RPMI7951 (cell line): ENCODE data around the gene KHDC1. TPM values are rescaled to one million over a fixed set of nuclear protein-coding genes. Genes with fewer than 3 reads are reported as not detected.
"Not testable (repeated sequence)": the region's sequence is repeated elsewhere in the genome, so short reads cannot be mapped to it uniquely, and the experiment has no call there.

Experiments
- DNase-seq: peaks from one replicate; pipeline ENCODE4 v3.0.0-alpha.2; 2012; ENCODE audit warnings: low read depth
- total RNA-seq: library from RNA; depleted of rRNA; stranded (reverse); fragments of >200 nt; shearing (Covaris generic); gene quantifications from 2 replicates; pipeline ENCODE4 v1.2.3, GENCODE V29; 2014; rRNA removed

Gene KHDC1
- total RNA-seq = 0.60 and 2.1 TPM in 2 replicates

GRCh38 chr6:73262671-73263569 is at the start of gene KHDC1:
Gene KHDC1 (minus strand): TSS chr6:73263196. CDS start chr6:73242517, 20,679 bp downstream.
- DNase-seq = peak; percentile 61

GRCh38 chr6:73310503-73310845 is 47.5 kb upstream of the KHDC1 start:
- DNase-seq = not testable (repeated sequence)

GRCh38 chr6:73309785-73310502 is 46.9 kb upstream of the KHDC1 start:
- DNase-seq = peak; percentile 46

GRCh38 chr6:73309535-73309784 is 46.5 kb upstream of the KHDC1 start:
- no peak for DNase-seq

GRCh38 chr6:73308712-73309534 is 45.9 kb upstream of the KHDC1 start:
- DNase-seq = no peak

GRCh38 chr6:73303773-73304172 is 40.8 kb upstream of the KHDC1 start:
- not testable (repeated sequence) for DNase-seq

- no peak for DNase-seq
These were observed 39.3 kb upstream of the KHDC1 start for GRCh38 chr6:73302339-73302738.

GRCh38 chr6:73299151-73299971 is 36.4 kb upstream of the KHDC1 start:
- DNase-seq = peak; percentile 23

GRCh38 chr6:73293331-73293730 is 30.3 kb upstream of the KHDC1 start:
- DNase-seq = no peak

- peak; percentile 21 for DNase-seq
These were observed 27.4 kb upstream of the KHDC1 start for GRCh38 chr6:73290435-73290834.

- no peak for DNase-seq
These were observed 23.8 kb upstream of the KHDC1 start for GRCh38 chr6:73286752-73287151.

GRCh38 chr6:73285674-73286283 is 22.8 kb upstream of the KHDC1 start:
- DNase-seq = peak; percentile 54

GRCh38 chr6:73282871-73283270 is 19.9 kb upstream of the KHDC1 start:
- DNase-seq = no peak

GRCh38 chr6:73281684-73282083 is 18.7 kb upstream of the KHDC1 start:
- not testable (repeated sequence) for DNase-seq

- DNase-seq = not testable (repeated sequence)
These were observed 6.3 kb upstream of the KHDC1 start for GRCh38 chr6:73269296-73269695.

GRCh38 chr6:73268896-73269295 is 5.9 kb upstream of the KHDC1 start:
- not testable (repeated sequence) for DNase-seq

GRCh38 chr6:73264446-73264845 is 1.4 kb upstream of the KHDC1 start:
- no peak for DNase-seq

GRCh38 chr6:73263570-73263909 is 544 bp upstream of the KHDC1 start:
- peak; percentile 4 for DNase-seq

GRCh38 chr6:73258721-73259120 is 4.3 kb downstream of the KHDC1 start:
- no peak for DNase-seq

- DNase-seq = not testable (repeated sequence)
These were observed 8.7 kb downstream of the KHDC1 start for GRCh38 chr6:73254323-73254722.

GRCh38 chr6:73252703-73253102 is 10.3 kb downstream of the KHDC1 start:
- no peak for DNase-seq
